H1 (cell line): ENCODE measurements around the gene PHF14.

Experiments
- CEBPB ChIP-seq: IDR thresholded peaks from 2 replicates; pipeline ENCODE4 v1.6.1; 2012; ENCODE audit warnings: low read depth, low read length
- EGR1 ChIP-seq: IDR thresholded peaks from 2 replicates; pipeline ENCODE4 v1.6.1; 2011; ENCODE audit warnings: low read depth, low read length, borderline replicate concordance
- EP300 ChIP-seq, 2 experiments: IDR thresholded peaks; 1 replicate in 1 of 2; 2 replicates in 1 of 2; pipeline ENCODE4 v1.6.1; 2011 to 2012; ENCODE audit warnings: low read depth in 2 of 2, low read length in 2 of 2, mild to moderate bottlenecking in 2 of 2, borderline replicate concordance in 1 of 2, inconsistent platforms in 1 of 2, moderate library complexity in 1 of 2
- GABPA ChIP-seq: IDR thresholded peaks from 2 replicates; pipeline ENCODE4 v1.6.1; 2011; ENCODE audit warnings: mild to moderate bottlenecking, low read length, moderate library complexity, borderline replicate concordance; ENCODE audit not compliant: insufficient read depth
- JUN ChIP-seq: IDR thresholded peaks from 2 replicates; pipeline ENCODE4 v1.6.1; 2011; ENCODE audit warnings: low read depth, mild to moderate bottlenecking, improper control_type of control experiment, low read length
- NRF1 ChIP-seq: IDR thresholded peaks from 2 replicates; pipeline ENCODE4 v1.6.1; 2011; ENCODE audit warnings: mild to moderate bottlenecking, low read depth, low read length, improper control_type of control experiment
- POLR2A ChIP-seq, 2 experiments: IDR thresholded peaks; 1 replicate in 1 of 2; 2 replicates in 1 of 2; pipeline ENCODE4 v1.6.1; 2011; ENCODE audit warnings: low read depth in 2 of 2, low read length in 2 of 2, mild to moderate bottlenecking in 2 of 2; ENCODE audit errors: control extremely low read depth in 1 of 2
- POLR2AphosphoS5 ChIP-seq: IDR thresholded peaks from 2 replicates; pipeline ENCODE4 v1.6.1; 2011; ENCODE audit warnings: low read depth, low read length
- SRF ChIP-seq: IDR thresholded peaks from 2 replicates; pipeline ENCODE4 v1.6.1; 2011; ENCODE audit warnings: mild to moderate bottlenecking, low read depth, low read length, moderate library complexity
- TBP ChIP-seq: IDR thresholded peaks from 2 replicates; pipeline ENCODE4 v1.6.1; 2011; ENCODE audit warnings: low read depth, low read length, improper control_type of control experiment
- ZNF274 ChIP-seq: IDR thresholded peaks from 2 replicates; pipeline ENCODE4 v1.7.0; 2012; ENCODE audit warnings: low read length, borderline replicate concordance; ENCODE audit errors: extremely low read depth
- TF ChIP-seq, protein P1 (sequence below), 3 experiments: IDR thresholded peaks; 1 replicate in 2 of 3; 2 replicates in 1 of 3; pipeline versions ENCODE4 v1.5.1 to v1.6.1; 2011; ENCODE audit warnings: low read length in 3 of 3, mild to moderate bottlenecking in 3 of 3, inconsistent platforms in 2 of 3, low read depth in 1 of 3, moderate library complexity in 1 of 3; ENCODE audit not compliant: insufficient read depth in 1 of 3; ENCODE audit errors: control extremely low read depth in 1 of 3
- TF ChIP-seq, protein P2 (sequence below): IDR thresholded peaks from 2 replicates; pipeline ENCODE4 v1.6.1; 2012; ENCODE audit warnings: inconsistent platforms
- TF ChIP-seq, protein P3 (sequence below): fragments of 300-600 bp; sonication (generic); IDR thresholded peaks from 2 replicates; pipeline ENCODE4 v1.7.1; 2012; ENCODE audit warnings: low read length, moderate library complexity, mild to moderate bottlenecking, inconsistent platforms; ENCODE audit not compliant: insufficient replicate concordance

DNA sequence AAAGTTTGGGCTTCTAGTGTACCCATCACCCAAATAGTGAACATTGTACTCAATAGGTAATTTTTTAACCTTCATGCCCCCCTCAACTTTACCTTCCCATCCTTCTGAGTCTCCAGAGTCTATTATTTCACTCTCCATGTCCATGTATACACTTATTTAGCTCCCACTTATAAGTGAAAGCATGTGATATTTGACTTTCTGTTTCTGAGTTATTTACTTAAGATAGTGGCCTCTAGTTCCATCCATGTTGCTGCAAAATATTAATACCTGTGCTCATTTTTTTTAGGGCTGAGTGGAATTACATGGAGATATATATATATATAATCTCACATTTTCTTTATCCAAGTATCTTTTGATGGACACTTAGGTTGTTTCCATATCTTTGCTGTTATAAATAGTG lies 21.1 kb upstream of the PHF14 start:
- TF ChIP-seq, protein P1, sequence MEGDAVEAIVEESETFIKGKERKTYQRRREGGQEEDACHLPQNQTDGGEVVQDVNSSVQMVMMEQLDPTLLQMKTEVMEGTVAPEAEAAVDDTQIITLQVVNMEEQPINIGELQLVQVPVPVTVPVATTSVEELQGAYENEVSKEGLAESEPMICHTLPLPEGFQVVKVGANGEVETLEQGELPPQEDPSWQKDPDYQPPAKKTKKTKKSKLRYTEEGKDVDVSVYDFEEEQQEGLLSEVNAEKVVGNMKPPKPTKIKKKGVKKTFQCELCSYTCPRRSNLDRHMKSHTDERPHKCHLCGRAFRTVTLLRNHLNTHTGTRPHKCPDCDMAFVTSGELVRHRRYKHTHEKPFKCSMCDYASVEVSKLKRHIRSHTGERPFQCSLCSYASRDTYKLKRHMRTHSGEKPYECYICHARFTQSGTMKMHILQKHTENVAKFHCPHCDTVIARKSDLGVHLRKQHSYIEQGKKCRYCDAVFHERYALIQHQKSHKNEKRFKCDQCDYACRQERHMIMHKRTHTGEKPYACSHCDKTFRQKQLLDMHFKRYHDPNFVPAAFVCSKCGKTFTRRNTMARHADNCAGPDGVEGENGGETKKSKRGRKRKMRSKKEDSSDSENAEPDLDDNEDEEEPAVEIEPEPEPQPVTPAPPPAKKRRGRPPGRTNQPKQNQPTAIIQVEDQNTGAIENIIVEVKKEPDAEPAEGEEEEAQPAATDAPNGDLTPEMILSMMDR (IDR thresholded peaks at IDR 0.05; ENCODE audit: control extremely low read depth in 1 of 3, insufficient read depth in 1 of 3, low read depth in 1 of 3, low read length in 3 of 3), result no peak
- TF ChIP-seq, protein P2, sequence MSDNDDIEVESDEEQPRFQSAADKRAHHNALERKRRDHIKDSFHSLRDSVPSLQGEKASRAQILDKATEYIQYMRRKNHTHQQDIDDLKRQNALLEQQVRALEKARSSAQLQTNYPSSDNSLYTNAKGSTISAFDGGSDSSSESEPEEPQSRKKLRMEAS, result no peak
- no peak for TF ChIP-seq ZNF274
- TF ChIP-seq POLR2AphosphoS5, result no peak
- TF ChIP-seq SRF, result no peak
- TF ChIP-seq POLR2A (IDR thresholded peaks at IDR 0.05; ENCODE audit: control extremely low read depth in 1 of 2, low read depth in 2 of 2, low read length in 2 of 2), result no peak
- TF ChIP-seq EP300 (IDR thresholded peaks at IDR 0.05; ENCODE audit: borderline replicate concordance in 1 of 2, low read depth in 2 of 2, low read length in 2 of 2), result no peak
- TF ChIP-seq TBP, result no peak
- TF ChIP-seq CEBPB, result no peak
- no peak for TF ChIP-seq EGR1
- no peak for TF ChIP-seq GABPA
- no peak for TF ChIP-seq NRF1
- TF ChIP-seq JUN, result no peak
- TF ChIP-seq, protein P3, sequence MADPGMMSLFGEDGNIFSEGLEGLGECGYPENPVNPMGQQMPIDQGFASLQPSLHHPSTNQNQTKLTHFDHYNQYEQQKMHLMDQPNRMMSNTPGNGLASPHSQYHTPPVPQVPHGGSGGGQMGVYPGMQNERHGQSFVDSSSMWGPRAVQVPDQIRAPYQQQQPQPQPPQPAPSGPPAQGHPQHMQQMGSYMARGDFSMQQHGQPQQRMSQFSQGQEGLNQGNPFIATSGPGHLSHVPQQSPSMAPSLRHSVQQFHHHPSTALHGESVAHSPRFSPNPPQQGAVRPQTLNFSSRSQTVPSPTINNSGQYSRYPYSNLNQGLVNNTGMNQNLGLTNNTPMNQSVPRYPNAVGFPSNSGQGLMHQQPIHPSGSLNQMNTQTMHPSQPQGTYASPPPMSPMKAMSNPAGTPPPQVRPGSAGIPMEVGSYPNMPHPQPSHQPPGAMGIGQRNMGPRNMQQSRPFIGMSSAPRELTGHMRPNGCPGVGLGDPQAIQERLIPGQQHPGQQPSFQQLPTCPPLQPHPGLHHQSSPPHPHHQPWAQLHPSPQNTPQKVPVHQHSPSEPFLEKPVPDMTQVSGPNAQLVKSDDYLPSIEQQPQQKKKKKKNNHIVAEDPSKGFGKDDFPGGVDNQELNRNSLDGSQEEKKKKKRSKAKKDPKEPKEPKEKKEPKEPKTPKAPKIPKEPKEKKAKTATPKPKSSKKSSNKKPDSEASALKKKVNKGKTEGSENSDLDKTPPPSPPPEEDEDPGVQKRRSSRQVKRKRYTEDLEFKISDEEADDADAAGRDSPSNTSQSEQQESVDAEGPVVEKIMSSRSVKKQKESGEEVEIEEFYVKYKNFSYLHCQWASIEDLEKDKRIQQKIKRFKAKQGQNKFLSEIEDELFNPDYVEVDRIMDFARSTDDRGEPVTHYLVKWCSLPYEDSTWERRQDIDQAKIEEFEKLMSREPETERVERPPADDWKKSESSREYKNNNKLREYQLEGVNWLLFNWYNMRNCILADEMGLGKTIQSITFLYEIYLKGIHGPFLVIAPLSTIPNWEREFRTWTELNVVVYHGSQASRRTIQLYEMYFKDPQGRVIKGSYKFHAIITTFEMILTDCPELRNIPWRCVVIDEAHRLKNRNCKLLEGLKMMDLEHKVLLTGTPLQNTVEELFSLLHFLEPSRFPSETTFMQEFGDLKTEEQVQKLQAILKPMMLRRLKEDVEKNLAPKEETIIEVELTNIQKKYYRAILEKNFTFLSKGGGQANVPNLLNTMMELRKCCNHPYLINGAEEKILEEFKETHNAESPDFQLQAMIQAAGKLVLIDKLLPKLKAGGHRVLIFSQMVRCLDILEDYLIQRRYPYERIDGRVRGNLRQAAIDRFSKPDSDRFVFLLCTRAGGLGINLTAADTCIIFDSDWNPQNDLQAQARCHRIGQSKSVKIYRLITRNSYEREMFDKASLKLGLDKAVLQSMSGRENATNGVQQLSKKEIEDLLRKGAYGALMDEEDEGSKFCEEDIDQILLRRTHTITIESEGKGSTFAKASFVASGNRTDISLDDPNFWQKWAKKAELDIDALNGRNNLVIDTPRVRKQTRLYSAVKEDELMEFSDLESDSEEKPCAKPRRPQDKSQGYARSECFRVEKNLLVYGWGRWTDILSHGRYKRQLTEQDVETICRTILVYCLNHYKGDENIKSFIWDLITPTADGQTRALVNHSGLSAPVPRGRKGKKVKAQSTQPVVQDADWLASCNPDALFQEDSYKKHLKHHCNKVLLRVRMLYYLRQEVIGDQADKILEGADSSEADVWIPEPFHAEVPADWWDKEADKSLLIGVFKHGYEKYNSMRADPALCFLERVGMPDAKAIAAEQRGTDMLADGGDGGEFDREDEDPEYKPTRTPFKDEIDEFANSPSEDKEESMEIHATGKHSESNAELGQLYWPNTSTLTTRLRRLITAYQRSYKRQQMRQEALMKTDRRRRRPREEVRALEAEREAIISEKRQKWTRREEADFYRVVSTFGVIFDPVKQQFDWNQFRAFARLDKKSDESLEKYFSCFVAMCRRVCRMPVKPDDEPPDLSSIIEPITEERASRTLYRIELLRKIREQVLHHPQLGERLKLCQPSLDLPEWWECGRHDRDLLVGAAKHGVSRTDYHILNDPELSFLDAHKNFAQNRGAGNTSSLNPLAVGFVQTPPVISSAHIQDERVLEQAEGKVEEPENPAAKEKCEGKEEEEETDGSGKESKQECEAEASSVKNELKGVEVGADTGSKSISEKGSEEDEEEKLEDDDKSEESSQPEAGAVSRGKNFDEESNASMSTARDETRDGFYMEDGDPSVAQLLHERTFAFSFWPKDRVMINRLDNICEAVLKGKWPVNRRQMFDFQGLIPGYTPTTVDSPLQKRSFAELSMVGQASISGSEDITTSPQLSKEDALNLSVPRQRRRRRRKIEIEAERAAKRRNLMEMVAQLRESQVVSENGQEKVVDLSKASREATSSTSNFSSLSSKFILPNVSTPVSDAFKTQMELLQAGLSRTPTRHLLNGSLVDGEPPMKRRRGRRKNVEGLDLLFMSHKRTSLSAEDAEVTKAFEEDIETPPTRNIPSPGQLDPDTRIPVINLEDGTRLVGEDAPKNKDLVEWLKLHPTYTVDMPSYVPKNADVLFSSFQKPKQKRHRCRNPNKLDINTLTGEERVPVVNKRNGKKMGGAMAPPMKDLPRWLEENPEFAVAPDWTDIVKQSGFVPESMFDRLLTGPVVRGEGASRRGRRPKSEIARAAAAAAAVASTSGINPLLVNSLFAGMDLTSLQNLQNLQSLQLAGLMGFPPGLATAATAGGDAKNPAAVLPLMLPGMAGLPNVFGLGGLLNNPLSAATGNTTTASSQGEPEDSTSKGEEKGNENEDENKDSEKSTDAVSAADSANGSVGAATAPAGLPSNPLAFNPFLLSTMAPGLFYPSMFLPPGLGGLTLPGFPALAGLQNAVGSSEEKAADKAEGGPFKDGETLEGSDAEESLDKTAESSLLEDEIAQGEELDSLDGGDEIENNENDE, result no peak
